Measurements from ENCODE around the gene STX7. TPM values are rescaled to one million over a fixed set of nuclear protein-coding genes. Genes with fewer than 3 reads are reported as not detected.

STX7 gene
- polyA plus RNA-seq, 3 donors = 49.7 to 85.1 (median 81.7) TPM

GRCh38 chr6:132482581-132482980, 30.3 kb downstream of the STX7 start:
- no peaks in the 10 kb centered on the region for H3K27me3 Mint-ChIP-seq (ENCODE audit: low read depth in 3 of 3)
- Histone ChIP-seq H2AFZ (ENCODE audit: insufficient read depth, low read depth, low read length, poor library complexity, severe bottlenecking) (no peak overlapping the region), H3K9ac (ENCODE audit: insufficient read depth, low read length, poor library complexity, severe bottlenecking) (no peak overlapping the region), H3K9me3 (replicated peaks in 1 of 2; ENCODE audit: control insufficient read depth in 1 of 2, insufficient read depth in 1 of 2, low read length in 2 of 2) (no peaks in the 10 kb centered on the region), H4K20me1 (ENCODE audit: insufficient read depth, low read length) (peaks cover 100% of the 10 kb centered on the region), H3K4me2 (replicated peaks; ENCODE audit: extremely low read depth, low read length, poor library complexity, severe bottlenecking) (no peak overlapping the region), H3K79me2 (ENCODE audit: insufficient read depth, low read length) (peaks cover 100% of the 10 kb centered on the region), H3K27ac (ENCODE audit: low read depth in 1 of 2, low read length in 2 of 2) (peak overlapping the region in 1 of 2 donors; percentile 17), H3K27me3 (ENCODE audit: control insufficient read depth in 2 of 2, insufficient read depth in 2 of 2, low read length in 2 of 2) (no peaks in the 10 kb centered on the region), H3K4me3 (replicated peaks in 1 of 3; ENCODE audit: low read depth in 2 of 3, low read length in 3 of 3) (no peak overlapping the region), H3K36me3 (replicated peaks in 1 of 2; ENCODE audit: control insufficient read depth in 1 of 2, insufficient read depth in 2 of 2, low read length in 2 of 2) (peaks cover 21 to 50% of the 10 kb centered on the region in 2 donors), H3K4me1 (ENCODE audit: control insufficient read depth in 1 of 2, insufficient read depth in 2 of 2, low read length in 2 of 2) (no peaks in the 10 kb centered on the region)
- H3K9me3 Mint-ChIP-seq = no peaks in the 10 kb centered on the region
- no peak for TF ChIP-seq CTCF (IDR thresholded peaks at IDR 0.05)
- 90% methylated on average over 1 of the region's 2 CpGs for WGBS (ENCODE audit: insufficient coverage)
- H3K4me3 Mint-ChIP-seq = no peak overlapping the region
- H3K36me3 Mint-ChIP-seq = peaks cover 22 to 44% of the 10 kb centered on the region in 2 donors
- H3K27ac Mint-ChIP-seq = no peak overlapping the region
- intact Hi-C loops (cut with micrococcal nuclease) = loop anchor here (5.0 kb wide), 2 partner anchors 200 to 205 kb away; no protein-coding TSS in a partner anchor
- DNase-seq = no peak
- peaks cover 25% of the 10 kb centered on the region for H3K4me1 Mint-ChIP-seq

- Mint-ChIP-seq H3K9me3 (no peaks in the 10 kb centered on the region), H3K4me3 (no peak overlapping the region), H3K27ac (peak overlapping the region in 1 of 7 donors; percentile 10), H3K36me3 (peaks cover 16 to 34% of the 10 kb centered on the region in 2 donors), H3K27me3 (ENCODE audit: low read depth in 3 of 3) (no peaks in the 10 kb centered on the region), H3K4me1 (peaks cover 25% of the 10 kb centered on the region)
- H3K4me3 ChIP-seq (replicated peaks in 1 of 3; ENCODE audit: low read depth in 2 of 3, low read length in 3 of 3) = no peak overlapping the region
- no peak overlapping the region for H3K9ac ChIP-seq (ENCODE audit: insufficient read depth, low read length, poor library complexity, severe bottlenecking)
- no peaks in the 10 kb centered on the region for H3K27me3 ChIP-seq (ENCODE audit: control insufficient read depth in 2 of 2, insufficient read depth in 2 of 2, low read length in 2 of 2)
- TF ChIP-seq CTCF (IDR thresholded peaks at IDR 0.05) = no peak
- H4K20me1 ChIP-seq (ENCODE audit: insufficient read depth, low read length) = peaks cover 100% of the 10 kb centered on the region
- no peaks in the 10 kb centered on the region for H3K9me3 ChIP-seq (replicated peaks in 1 of 2; ENCODE audit: control insufficient read depth in 1 of 2, insufficient read depth in 1 of 2, low read length in 2 of 2)
- no peaks in the 10 kb centered on the region for H3K4me1 ChIP-seq (ENCODE audit: control insufficient read depth in 1 of 2, insufficient read depth in 2 of 2, low read length in 2 of 2)
- H3K27ac ChIP-seq (ENCODE audit: low read depth in 1 of 2, low read length in 2 of 2) = no peak overlapping the region
- H3K79me2 ChIP-seq (ENCODE audit: insufficient read depth, low read length) = peaks cover 99% of the 10 kb centered on the region
- no peak for DNase-seq
- H2AFZ ChIP-seq (ENCODE audit: insufficient read depth, low read depth, low read length, poor library complexity, severe bottlenecking) = no peak overlapping the region
- H3K36me3 ChIP-seq (replicated peaks in 1 of 2; ENCODE audit: control insufficient read depth in 1 of 2, insufficient read depth in 2 of 2, low read length in 2 of 2) = peaks cover 19 to 50% of the 10 kb centered on the region in 2 donors
- intact Hi-C loops (cut with micrococcal nuclease) = loop anchor here (5.0 kb wide), 2 partner anchors 199 to 204 kb away; no protein-coding TSS in a partner anchor
- no peak overlapping the region for H3K4me2 ChIP-seq (replicated peaks; ENCODE audit: extremely low read depth, low read length, poor library complexity, severe bottlenecking)
Measured at GRCh38 chr6:132481189-132481588, 31.7 kb downstream of the STX7 start.

All from CD14-positive monocyte (primary cell).